Heart left ventricle (tissue), 16 donors: ENCODE results near the gene MMP26. TPM values are rescaled to one million over a fixed set of nuclear protein-coding genes. Genes with fewer than 3 reads are reported as not detected.

Experiments used
- ATAC-seq, 4 donors: fragments of 200-7000 bp; cut with Tn5 transposase; one replicate each; pipeline ENCODE4 v1.9.1; 2020 to 2022; ENCODE audit warnings: moderate library complexity in 4 of 4, mild to moderate bottlenecking in 3 of 4, moderate number of reproducible peaks in 1 of 4
- DNase-seq, 5 donors: peaks; one replicate each; pipeline ENCODE4 v3.0.0-alpha.2; 2020
- H3K27ac ChIP-seq, 12 donors: fragments of 200-600 bp; sonication (generic) in 4 of 12; one replicate each; pipeline versions ENCODE4 v1.5.0 to v1.8.0; 2016 to 2022; ENCODE audit warnings: mild to moderate bottlenecking in 2 of 12
- H3K27me3 ChIP-seq, 9 donors: fragments of 200-600 bp; sonication (generic) in 2 of 9; one replicate each; pipeline versions ENCODE4 v1.5.1 to v1.8.0; 2016 to 2022; ENCODE audit warnings: mild to moderate bottlenecking in 3 of 9
- H3K36me3 ChIP-seq, 9 donors: fragments of 200-600 bp; sonication (generic) in 2 of 9; one replicate each; pipeline versions ENCODE4 v1.5.0 to v1.8.0; 2018 to 2022; ENCODE audit warnings: mild to moderate bottlenecking in 2 of 9
- H3K4me1 ChIP-seq, 12 donors: fragments of 200-600 bp; sonication (generic) in 4 of 12; one replicate each; pipeline versions ENCODE4 v1.5.0 to v1.8.0; 2016 to 2022; ENCODE audit warnings: mild to moderate bottlenecking in 3 of 12
- H3K4me3 ChIP-seq, 12 donors: fragments of 200-600 bp; sonication (generic) in 4 of 12; one replicate each; pipeline versions ENCODE4 v1.5.0 to v1.8.0; 2017 to 2022; ENCODE audit warnings: mild to moderate bottlenecking in 9 of 12, moderate library complexity in 4 of 12
- H3K9me3 ChIP-seq, 12 donors: fragments of 200-600 bp; sonication (generic) in 4 of 12; one replicate each; pipeline versions ENCODE4 v1.5.0 to v1.8.0; 2016 to 2022; ENCODE audit warnings: mild to moderate bottlenecking in 1 of 12
- CTCF ChIP-seq, 12 donors: fragments of 200-600 bp; sonication (generic) in 4 of 12; IDR thresholded peaks; one replicate each; pipeline versions ENCODE4 v1.5.0 to v1.8.0; 2018 to 2022; ENCODE audit warnings: antibody characterized with exemption in 12 of 12, mild to moderate bottlenecking in 5 of 12
- POLR2A ChIP-seq, 2 donors: fragments of 450-650 bp; IDR thresholded peaks; one replicate each; pipeline ENCODE4 v1.6.1; 2017; ENCODE audit warnings: antibody characterized with exemption in 2 of 2, mild to moderate bottlenecking in 2 of 2, moderate library complexity in 2 of 2
- WGBS, 4 donors: extraction: QIAGEN DNeasy Blood & Tissue Kit in 2 of 4; methylation state at CpG; one replicate each; pipeline versions ENCODE4 v1.1.5 to v1.1.7; 2013 to 2018; 5-methylcytosine and 5-hydroxymethylcytosine counted together
- intact Hi-C, 10 donors: fragments of 100-400 bp; cut with DNase I; formaldehyde crosslinking; loops; one replicate each; pipeline versions ENCODE4 v1.11.1 to v1.14.2; 2022
- polyA plus RNA-seq, 2 donors: library from polyadenylated mRNA; stranded (reverse); fragments of 200-250 nt; gene quantifications; one replicate each; pipeline ENCODE4 v1.2.3, GENCODE V29; 2013
- total RNA-seq, 9 donors: library from RNA; depleted of rRNA in 2 of 9; stranded (reverse); fragments of >200 nt in 2 of 9; fragmentation: NEBNext Ultra II Directional in 3 of 9; extraction: Animal tissue kit (Norgen Biotek cat#: 25700) in 3 of 9; gene quantifications; one replicate each; pipeline versions ENCODE4 v1.1.0 to v1.2.4, GENCODE V29; 2016 to 2023
- donor health status: ischemic (EF 13 %, LVEDD 7.1; RV severe dilation, severe dysfunction).
- donor health status: healthy with polysubstance abuse.
- donor health status: DM: no; HTN: yes; CAD: no.
- donor health status: DM: no; HTN: no; CAD: no.
- donor health status: ischemic (EF 25% LVEDD 6.9; RV normal size, moderate dysfunction).
- donor health status: ischemic (EF 25% LVEDD 5.7; RV mildly dilated, moderate dysfunction).
- donor health status: healthy.
- donor health status: DM: yes; HTN: yes; CAD: no.
- donor health status: ischemic (EF 35%, LVEDD 5.7; RV mildly dilated, moderate dysfunction).
- donor health status: nonischemic (EF 11% LVEDD 7.7; RV severe dilation, severe dysfunction).
- donor health status: DM: yes; HTN: yes; CAD: no.
- donor health status: PGD.
- donor health status: ischemic (EF 29% LVEDD 5.4; RV normal size, mild dysfunction).
- donor health status: nonischemic (EF 23%, LVEDD 6.1; RV moderate dilation, normal function).

MMP26 gene
- total and polyA plus RNA-seq, 11 donors = not detected

DNA sequence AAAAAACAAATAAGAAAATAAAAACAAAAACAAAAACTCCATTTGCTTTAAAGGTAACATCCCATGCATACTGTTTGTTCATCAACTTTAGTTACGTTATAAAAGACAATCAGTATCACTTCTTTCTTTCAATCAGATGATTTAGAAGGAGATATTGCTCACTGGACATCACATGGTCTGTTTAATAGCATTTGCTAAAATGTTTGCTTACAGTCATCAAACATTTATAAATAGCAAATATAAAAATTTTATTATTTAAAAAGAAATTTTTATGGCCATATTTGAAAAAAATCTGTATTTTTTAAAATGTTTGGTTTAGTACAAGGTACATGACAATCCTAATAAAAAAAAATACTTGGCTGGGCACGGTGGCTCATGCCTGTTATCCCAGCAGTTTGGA is 22.6 kb downstream of the MMP26 start:
- intact Hi-C loops = no loop called here
- 82 to 90% (median 88%) methylated on average over 2 of the region's 2 CpGs for WGBS, 4 donors
- DNase-seq = no peak

GRCh38 chr11:4740735-4741134 is 36.2 kb downstream of the MMP26 start:
- no peak for DNase-seq
- intact Hi-C loops = no loop called here
- no peaks in the 10 kb centered on the region for H3K27me3 ChIP-seq
- H3K4me3 ChIP-seq = no peak overlapping the region
- H3K27ac ChIP-seq = no peak overlapping the region
- no peaks in the 10 kb centered on the region for H3K9me3 ChIP-seq
- ATAC-seq = no peak
- no peaks in the 10 kb centered on the region for H3K4me1 ChIP-seq
- H3K36me3 ChIP-seq = no peaks in the 10 kb centered on the region
- TF ChIP-seq CTCF (IDR thresholded peaks at IDR 0.05) = no peak
- 82 to 91% (median 90%) methylated on average over 2 of the region's 2 CpGs for WGBS, 4 donors

More for the DNA sequence above, 22.6 kb downstream of the MMP26 start:
- no peak for ATAC-seq
- no peaks in the 10 kb centered on the region for H3K36me3 ChIP-seq
- no peaks in the 10 kb centered on the region for H3K9me3 ChIP-seq
- H3K27me3 ChIP-seq = no peaks in the 10 kb centered on the region
- H3K4me1 ChIP-seq = no peaks in the 10 kb centered on the region
- H3K4me3 ChIP-seq = no peak overlapping the region
- no peak overlapping the region for H3K27ac ChIP-seq
- no peak for TF ChIP-seq POLR2A (IDR thresholded peaks at IDR 0.05)
- no peak for TF ChIP-seq CTCF (IDR thresholded peaks at IDR 0.05)

DNA sequence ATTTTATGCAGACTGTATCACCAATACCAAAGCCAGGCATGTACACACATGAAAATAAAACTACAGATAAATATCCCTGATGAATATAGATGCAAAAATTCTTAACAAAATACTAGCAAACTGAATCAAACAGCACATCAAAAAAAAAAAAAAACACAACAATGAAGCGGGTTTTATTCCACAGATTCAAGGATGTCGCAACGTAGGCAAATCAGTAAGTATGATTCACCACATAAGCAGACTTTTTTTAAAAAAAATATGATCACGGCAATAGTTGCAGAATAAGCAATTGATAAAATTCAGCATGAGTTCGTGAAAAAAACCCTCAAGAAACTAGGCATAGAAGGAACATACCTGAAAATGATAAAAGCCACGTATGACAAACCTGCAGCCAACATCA is 43.9 kb downstream of the MMP26 start:
- H3K27ac ChIP-seq = no peak overlapping the region
- no peak for ATAC-seq
- intact Hi-C loops = no loop called here

GRCh38 chr11:4751201-4751600 is 46.6 kb downstream of the MMP26 start:
- no peak for TF ChIP-seq POLR2A (IDR thresholded peaks at IDR 0.05)
- TF ChIP-seq CTCF (IDR thresholded peaks at IDR 0.05) = no peak
- Histone ChIP-seq H3K9me3 (no peaks in the 10 kb centered on the region), H3K36me3 (no peaks in the 10 kb centered on the region), H3K27me3 (no peaks in the 10 kb centered on the region), H3K27ac (no peak overlapping the region), H3K4me1 (no peaks in the 10 kb centered on the region), H3K4me3 (no peak overlapping the region)
- intact Hi-C loops = no loop called here
- no peak for DNase-seq
- 86 to 94% (median 89%) methylated on average over 1 of the region's 1 CpG for WGBS, 4 donors
- ATAC-seq = no peak

More for the DNA sequence above, 43.9 kb downstream of the MMP26 start:
- Histone ChIP-seq H3K36me3 (no peaks in the 10 kb centered on the region), H3K4me3 (no peak overlapping the region), H3K9me3 (no peaks in the 10 kb centered on the region), H3K4me1 (no peaks in the 10 kb centered on the region), H3K27me3 (no peaks in the 10 kb centered on the region)
- DNase-seq = no peak
- TF ChIP-seq POLR2A (IDR thresholded peaks at IDR 0.05) (no peak), CTCF (IDR thresholded peaks at IDR 0.05) (no peak)
- WGBS, 4 donors = 76 to 83% (median 80%) methylated on average over 6 of the region's 6 CpGs

Other genes with a start within 250 kb of the MMP26 start
- gene OR52K1, start 222.1 kb upstream of the MMP26 start, total RNA-seq = under 1 TPM in 2 of 9 donors, not detected in 7; 0.05 TPM
- gene OR52K1, start 222.1 kb upstream of the MMP26 start, polyA plus RNA-seq = not detected
- gene OR52M1, start 159.6 kb upstream of the MMP26 start, total RNA-seq = not detected
- not detected for gene OR52M1, start 159.6 kb upstream of the MMP26 start, polyA plus RNA-seq
- not detected for gene OR52I2, start 123.0 kb upstream of the MMP26 start, total RNA-seq
- gene OR52I2, start 123.0 kb upstream of the MMP26 start, polyA plus RNA-seq = not detected
- not detected for gene OR52I1, start 110.7 kb upstream of the MMP26 start, total RNA-seq
- not detected for gene OR52I1, start 110.7 kb upstream of the MMP26 start, polyA plus RNA-seq
- gene TRIM68, start 96.6 kb upstream of the MMP26 start, total RNA-seq = 10 to 100 TPM in 5 of 9 donors, 1 to 10 TPM in 4; 7.5 to 14.1 (median 10.2) TPM
- gene TRIM68, start 96.6 kb upstream of the MMP26 start, polyA plus RNA-seq = 1 to 10 TPM; 3.8 to 8.3 TPM
- gene OR51D1, start 67.3 kb upstream of the MMP26 start, total RNA-seq = not detected
- not detected for gene OR51D1, start 67.3 kb upstream of the MMP26 start, polyA plus RNA-seq
- 1 to 10 TPM in 8 of 9 donors, under 1 TPM in 1; 0.69 to 4.3 (median 2.2) TPM for gene OR51E1, start 60.8 kb upstream of the MMP26 start, total RNA-seq
- gene OR51E1, start 60.8 kb upstream of the MMP26 start, polyA plus RNA-seq = 1 to 10 TPM; 1.8 to 2.1 TPM
- under 1 TPM in 5 of 9 donors, not detected in 4; 0.10 to 0.50 (median 0.30) TPM for gene OR51E2, start 6.9 kb upstream of the MMP26 start, total RNA-seq
- gene OR51E2, start 6.9 kb upstream of the MMP26 start, polyA plus RNA-seq = under 1 TPM; 0.08 to 0.11 TPM
- not detected for gene OR51F1, start 65.2 kb downstream of the MMP26 start, total RNA-seq
- gene OR51F1, start 65.2 kb downstream of the MMP26 start, polyA plus RNA-seq = not detected
- gene OR52R1, start 99.6 kb downstream of the MMP26 start, total RNA-seq = not detected
- not detected for gene OR52R1, start 99.6 kb downstream of the MMP26 start, polyA plus RNA-seq
- not detected for gene OR51F2, start 116.5 kb downstream of the MMP26 start, total RNA-seq
- gene OR51F2, start 116.5 kb downstream of the MMP26 start, polyA plus RNA-seq = not detected
- not detected for gene OR51S1, start 144.4 kb downstream of the MMP26 start, total RNA-seq
- gene OR51S1, start 144.4 kb downstream of the MMP26 start, polyA plus RNA-seq = not detected
- not detected for gene OR51T1, start 177.1 kb downstream of the MMP26 start, total RNA-seq
- gene OR51T1, start 177.1 kb downstream of the MMP26 start, polyA plus RNA-seq = not detected
- not detected for gene OR51A7, start 199.0 kb downstream of the MMP26 start, total RNA-seq
- gene OR51A7, start 199.0 kb downstream of the MMP26 start, polyA plus RNA-seq = not detected
- gene OR51G2, start 214.6 kb downstream of the MMP26 start, total RNA-seq = not detected
- not detected for gene OR51G2, start 214.6 kb downstream of the MMP26 start, polyA plus RNA-seq
- gene OR51G1, start 219.6 kb downstream of the MMP26 start, total RNA-seq = not detected
- gene OR51G1, start 219.6 kb downstream of the MMP26 start, polyA plus RNA-seq = not detected
- gene OR51A4, start 242.8 kb downstream of the MMP26 start, total RNA-seq = not detected
- not detected for gene OR51A4, start 242.8 kb downstream of the MMP26 start, polyA plus RNA-seq